GM19397 (cell line): ENCODE results near the gene CHRNA5.
"Not testable (repeated sequence)": the region's sequence is repeated elsewhere in the genome, so short reads cannot be mapped to it uniquely, and the experiment has no call there.

Source experiments
- ATAC-seq: cut with Tn5 transposase; IDR thresholded peaks from one replicate; pipeline ENCODE4 v1.9.1; 2021; ENCODE audit warnings: mild to moderate bottlenecking, moderate library complexity; ENCODE audit not compliant: unreplicated experiment

CHRNA5 gene

DNA sequence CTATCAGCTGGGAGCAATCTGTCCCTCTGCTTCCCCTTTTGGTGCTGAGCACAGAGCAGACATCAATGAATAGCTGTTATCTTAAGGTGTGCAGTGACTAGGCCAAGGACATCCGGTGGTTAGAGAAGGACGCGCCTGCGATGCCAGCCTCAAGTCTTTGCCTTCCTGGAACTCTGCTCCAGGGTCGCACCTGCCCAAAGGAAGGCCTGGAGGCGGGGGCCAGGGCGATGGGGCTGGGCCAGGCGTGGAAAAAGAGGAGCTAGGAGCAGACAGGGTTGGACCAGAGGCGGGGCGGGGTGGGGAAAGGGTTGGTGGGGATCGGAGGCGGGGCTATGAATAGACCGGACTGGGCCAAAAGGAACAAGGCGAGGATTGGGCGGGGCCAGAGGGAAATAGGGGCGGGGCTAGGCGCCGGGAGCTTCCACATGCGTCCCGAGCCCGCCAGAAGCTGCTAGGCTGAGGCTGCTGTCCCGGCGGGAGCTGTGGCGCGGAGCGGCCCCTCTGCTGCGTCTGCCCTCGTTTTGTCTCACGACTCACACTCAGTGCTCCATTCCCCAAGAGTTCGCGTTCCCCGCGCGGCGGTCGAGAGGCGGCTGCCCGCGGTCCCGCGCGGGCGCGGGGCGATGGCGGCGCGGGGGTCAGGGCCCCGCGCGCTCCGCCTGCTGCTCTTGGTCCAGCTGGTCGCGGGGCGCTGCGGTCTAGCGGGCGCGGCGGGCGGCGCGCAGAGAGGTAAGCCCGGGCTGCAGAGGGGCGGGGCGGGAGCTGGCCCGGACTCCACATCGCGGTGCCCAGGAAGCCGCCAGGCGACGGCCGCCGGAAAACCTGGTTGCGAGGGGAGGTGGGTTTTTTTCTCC, at the start of gene CHRNA5:
CHRNA5 (plus strand) TSS at position 424 of the 854 bp plus-strand sequence; CDS start at position 624, 200 bp downstream.
- peak; percentile 90 for ATAC-seq

DNA sequence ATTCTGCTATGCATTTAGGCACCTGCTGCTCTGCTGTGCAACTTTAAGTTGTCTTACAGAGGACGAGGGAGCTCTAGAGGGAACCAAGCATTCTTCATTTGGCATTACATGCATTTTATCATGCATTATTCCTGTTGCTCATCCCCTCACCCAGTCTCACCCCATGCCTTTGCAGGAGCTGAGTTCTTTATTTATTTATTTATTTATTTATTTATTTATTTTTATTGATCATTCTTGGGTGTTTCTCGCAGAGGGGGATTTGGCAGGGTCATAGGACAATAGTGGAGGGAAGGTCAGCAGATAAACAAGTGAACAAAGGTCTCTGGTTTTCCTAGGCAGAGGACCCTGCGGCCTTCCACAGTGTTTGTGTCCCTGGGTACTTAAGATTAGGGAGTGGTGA, 45.3 kb upstream of the CHRNA5 start:
- not testable (repeated sequence) for ATAC-seq

DNA sequence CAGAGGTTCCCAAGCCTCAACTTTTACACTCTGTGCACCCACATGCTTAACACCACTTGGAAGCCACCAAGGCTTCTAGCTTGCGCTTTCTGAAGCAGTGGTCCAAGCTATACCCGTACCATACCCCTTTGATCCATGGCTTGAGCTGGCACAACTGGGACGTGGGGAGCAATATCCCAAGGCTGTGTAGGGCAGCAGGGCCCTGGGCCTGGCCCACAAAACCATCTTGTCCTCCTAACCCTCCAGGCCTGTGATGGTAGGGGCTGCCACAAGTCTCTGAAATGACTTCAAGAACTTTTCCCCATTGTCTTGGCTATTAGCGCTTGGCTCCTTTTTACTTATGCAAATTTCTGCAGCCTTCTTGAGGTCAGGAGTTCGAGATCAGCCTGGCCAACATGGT, 41.1 kb upstream of the CHRNA5 start:
- ATAC-seq, result no peak

DNA sequence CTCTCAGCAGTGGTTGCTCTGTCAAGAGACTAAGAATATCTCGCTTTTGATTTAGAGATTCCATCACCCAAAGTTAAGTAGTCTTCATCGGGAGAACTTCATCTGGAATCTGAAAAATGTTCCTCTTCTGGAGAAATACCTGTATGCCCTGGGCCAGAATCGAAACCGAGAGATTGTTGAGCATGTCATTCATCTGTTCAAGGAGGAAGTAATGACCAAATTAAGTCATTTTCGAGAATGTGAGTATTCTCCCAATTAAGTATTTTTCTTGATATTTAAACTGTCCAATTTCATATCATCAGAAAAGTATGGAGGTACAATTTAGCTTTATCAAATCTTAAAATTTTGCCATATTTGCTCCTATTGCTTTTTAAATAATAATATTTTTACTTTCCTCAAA, 38.0 kb upstream of the CHRNA5 start:
- ATAC-seq, result no peak

DNA sequence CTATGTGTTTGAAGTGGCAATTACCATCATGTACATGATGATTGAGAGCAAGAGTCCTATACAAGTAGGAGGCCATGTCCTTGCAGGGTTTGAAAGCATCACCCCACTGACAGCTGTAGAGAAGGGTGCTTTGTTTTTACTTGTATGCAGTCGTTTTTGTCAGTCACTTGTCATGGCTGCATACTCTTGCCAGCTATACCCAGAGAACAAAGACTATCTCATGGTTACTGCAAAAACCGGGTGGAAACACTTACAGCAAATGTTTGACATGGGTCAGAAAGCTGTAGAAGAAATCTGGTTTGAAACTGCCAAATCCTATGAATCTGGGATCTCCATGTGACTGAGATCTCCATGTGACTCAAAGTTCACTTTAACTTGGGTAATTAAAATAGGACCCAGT, 32.0 kb upstream of the CHRNA5 start:
- no peak for ATAC-seq

DNA sequence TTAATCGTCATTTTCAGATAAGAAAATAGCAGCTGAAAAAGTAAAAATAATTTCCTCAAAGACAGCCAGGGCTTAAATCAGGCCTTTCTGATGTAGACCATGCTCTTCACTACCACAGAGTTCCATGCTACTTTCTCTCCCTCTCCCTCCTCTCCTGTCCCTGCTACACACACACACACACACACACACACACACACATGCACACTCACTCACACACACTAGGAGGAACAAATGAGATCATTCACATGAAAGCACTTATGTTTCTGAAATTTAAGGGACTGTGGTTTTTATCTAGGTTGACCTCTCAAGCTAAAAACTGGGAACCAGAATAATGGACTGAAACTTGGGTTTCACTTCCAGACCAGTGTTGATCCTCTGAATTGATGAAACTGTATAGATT, 29.2 kb upstream of the CHRNA5 start:
- no peak for ATAC-seq

DNA sequence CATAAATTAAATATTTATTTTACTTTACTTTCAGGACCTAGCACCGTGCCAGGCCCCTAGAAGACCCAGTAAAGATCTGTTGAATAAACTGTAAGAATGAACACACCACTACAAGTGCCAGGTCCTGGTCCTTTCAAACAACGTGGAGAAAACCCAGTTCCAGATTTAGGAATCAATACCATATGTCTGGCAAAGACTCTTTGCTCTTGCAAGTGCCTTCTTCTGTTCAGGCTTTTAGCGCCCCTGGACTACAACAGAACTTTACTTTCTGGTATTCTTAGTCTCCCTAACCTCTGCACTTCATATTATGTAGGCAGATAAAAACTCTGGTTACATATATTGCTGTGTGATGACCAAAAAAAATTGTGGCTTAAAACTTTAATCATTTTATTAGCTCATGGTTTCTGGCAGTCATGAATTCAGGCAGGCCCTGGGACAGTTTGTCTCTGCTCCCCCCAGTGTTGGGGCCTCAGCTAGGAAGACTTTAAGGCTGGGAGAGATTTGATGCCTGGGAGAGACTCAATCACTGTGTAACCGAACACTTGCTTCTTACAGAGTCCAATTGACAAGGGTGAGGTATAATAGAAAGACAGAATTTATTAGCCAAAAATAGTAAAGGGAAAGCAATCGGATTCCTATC, 27.9 kb upstream of the CHRNA5 start:
- ATAC-seq, result no peak

DNA sequence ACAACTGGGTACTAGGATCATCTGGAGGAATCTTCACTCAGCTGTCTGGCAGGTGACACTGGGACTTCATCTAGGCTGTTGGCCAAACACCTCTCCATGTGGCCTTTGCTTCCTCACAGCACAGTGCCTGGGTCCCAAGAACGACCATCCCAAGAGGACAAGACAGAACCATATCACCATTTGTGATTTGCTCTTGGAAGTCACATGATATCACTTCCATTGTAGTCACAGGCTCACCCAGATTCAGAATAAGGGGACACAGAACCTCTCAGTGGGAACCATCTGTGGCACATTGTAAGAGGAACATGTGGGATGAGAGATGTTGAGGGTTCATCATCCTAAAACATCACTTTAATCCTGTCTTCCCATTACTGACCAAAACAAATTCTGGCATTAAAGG, 27.0 kb upstream of the CHRNA5 start:
- no peak for ATAC-seq

DNA sequence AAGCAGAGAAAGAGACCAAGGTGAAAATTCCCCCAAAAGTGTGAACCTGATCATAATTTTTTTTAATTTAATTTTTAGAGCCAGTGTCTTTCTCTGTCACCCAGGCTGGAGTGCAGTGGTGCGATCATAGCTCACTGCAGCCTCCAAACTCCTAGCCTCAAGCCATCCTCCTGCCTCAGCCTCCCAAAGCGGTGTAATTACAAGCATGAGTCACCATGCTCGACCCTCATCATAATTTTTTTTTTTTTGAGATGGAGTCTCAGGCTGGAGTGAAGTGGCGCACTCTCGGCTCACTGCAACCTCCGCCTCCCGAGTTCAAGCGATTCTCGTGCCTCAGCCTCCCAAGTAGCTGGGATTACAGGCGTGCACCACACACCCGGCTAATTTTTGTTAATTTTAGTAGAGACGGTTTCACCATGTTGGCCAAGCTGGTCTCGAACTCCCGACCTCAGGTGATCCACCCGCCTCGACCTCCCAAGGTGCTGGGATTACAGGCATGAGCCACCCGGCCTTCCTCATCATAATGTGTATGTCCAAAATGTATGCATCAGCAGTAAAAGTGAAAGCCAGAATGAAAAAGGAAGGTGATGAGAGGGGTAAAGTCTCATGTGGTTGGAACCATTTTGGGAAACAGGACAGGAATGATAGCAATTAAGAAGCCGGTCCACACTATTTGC, 25.7 kb upstream of the CHRNA5 start:
- not testable (repeated sequence) for ATAC-seq

DNA sequence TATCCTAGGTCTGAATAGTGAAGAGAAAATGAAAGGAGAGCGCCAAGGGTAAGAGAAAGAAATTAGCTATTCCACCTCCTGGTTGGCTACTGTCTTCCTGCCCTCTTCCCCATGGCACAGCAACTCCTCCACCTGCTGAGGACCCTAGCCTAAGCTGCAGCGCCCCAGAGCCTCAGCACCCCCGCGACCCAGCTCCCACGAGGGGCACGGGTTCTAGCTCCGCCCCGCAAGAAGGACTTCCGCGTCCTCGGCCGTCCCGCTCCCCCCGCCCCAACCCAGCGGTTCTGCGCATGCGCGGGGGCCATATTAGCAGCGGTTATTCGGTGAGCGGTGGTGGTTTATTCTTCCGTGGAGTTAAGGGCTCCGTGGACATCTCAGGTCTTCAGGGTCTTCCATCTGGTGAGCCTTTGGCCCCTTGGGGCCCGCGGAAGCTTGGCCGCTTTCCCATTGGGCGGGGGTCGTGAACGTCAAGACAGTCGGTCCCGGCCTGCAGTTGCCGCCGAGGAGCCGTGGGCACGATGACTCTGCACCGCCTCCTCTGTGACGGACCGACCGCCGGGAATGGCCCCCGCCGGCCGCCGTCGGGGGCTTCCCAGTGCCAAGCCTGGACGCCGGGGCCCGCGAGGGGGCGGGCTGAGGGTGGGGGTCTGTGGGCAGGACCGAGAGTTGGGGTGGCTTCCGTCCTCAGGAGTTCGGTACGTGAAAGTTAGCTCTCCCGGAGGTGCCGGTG, 25.0 kb upstream of the CHRNA5 start, which contains the start of gene PSMA4:
PSMA4 (plus strand) TSS at position 304 of the 730 bp plus-strand sequence. CDS start 1,484 bp downstream, outside the sequence.
- ATAC-seq, result peak; percentile 87

DNA sequence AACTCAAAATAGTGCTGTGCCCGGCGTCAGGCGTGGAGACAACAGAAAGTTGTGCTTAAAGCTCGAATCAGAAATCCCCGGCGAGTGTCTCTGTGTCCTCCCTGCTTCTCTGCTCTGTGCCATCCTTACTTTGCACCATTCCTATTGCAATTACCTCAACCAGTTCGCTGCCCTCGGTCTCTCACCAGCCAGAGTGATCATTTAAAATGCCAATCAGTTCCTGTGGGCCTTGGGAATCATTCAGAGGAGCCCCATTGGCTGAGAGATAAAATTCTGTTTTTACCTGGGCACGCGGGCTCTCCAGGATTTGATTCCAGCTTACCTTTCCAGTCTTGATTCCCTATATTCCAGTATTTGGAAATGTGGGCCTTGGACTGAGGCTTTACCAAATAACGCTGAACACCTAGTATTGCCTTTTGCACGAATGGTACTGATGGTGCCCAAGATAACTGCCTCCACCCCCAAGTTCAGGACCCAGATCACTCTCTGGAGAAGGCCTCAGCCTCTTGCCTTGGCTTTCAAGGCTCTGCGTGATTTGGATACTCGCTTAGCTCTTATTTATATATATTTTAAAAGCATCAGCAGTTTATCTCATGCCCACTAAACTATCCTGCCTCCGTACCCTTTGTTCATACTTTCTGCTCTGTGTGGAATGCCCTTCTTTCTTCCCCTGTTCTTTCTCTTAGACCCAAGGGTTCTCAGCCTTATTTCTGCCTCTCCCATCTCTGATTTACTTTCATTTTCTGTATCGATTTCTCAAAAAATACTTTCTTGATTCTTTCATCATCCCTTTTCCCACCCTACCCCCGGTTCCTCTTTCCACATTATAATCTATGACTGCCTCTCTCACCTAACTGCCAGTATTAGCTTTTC, 24.2 kb upstream of the CHRNA5 start:
- ATAC-seq, result no peak

DNA sequence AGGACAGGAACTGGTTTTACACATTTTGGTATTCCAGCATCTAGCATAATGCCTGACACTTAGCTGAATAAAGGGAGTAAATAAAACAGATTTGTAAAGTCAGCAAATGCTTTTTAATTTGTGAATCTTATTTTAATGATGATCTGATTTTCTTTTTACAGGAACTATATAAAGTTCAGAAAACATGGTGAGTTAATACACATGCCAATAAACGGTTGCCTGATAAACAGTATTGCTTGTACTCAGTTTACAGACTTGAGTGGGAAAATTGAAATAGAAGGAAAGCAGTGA, 23.6 kb upstream of the CHRNA5 start:
- ATAC-seq, result no peak

DNA sequence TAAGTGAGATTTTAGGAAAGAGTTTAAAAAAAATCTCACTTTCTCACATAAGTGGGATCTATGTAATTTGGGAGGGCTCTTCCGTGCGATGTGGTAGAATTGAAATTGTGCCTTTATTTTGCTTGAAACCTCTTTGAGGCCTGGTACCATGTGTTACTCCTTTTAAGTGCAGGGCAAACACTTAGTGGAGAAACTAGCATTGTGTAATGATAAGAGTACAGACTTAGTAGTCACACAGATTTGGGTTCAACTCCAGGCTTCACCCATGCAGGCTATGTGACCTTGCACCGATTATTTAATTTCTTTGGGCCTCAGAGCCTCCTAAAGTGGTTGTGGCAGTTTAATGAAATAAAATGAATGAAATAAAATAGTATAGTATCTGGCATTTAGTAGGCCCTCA, 22.7 kb upstream of the CHRNA5 start:
- ATAC-seq, result no peak

DNA sequence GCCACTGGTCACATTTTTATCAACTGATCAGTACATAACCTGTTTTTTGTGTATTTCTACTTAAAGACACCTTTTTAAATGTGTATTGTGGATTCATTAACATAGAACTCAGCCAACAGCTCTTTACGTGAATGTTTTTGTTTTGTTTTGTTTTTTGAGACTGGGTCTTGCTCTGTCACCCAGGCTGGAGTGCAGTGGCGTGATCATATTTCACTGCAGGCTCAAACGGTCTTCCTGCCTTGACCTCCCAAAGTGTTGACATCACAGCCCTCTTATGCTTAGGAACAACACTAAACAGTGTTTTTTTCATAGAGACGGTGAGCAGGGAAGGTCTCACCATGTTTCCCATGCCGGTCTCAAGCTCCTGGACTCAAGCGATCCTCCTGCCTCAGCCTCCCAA, 15.1 kb upstream of the CHRNA5 start:
- no peak for ATAC-seq

DNA sequence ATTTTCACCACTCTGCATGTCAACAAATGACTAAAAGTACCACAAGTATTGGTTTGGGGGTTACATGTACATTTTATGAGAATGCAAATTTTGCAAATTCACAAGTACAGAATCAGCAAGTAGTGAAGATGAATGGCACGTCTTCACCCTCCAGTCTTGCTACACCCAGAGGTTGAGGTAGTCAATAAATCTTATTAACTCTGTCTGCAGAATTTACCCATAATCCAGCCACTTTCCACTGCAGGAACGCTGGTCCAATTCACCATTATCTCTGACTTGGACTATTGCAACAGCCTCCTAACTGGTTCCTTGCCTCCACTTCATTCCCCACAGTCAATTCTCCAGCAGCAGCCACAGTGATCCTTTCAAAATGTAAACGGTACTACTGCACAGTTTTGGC, 14.5 kb upstream of the CHRNA5 start:
- ATAC-seq, result no peak

DNA sequence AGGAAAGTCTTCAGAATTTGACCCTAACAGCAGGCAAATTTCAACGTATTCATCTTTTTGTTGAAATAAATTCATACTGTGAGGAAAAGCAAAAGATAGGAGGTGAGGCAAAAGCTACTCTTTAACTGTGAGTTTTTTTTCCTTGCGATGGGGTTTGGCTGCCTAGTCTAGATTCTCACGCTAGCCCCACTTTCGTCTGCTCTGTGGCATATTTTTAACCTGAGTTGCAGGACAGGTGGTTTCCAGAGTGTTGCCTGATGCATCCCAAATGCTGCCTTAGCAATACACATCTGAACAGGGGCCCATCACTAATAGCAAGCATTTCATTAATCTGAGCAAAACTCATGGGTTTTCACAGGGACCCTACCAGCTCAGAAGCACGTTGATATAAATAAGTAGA, 13.4 kb upstream of the CHRNA5 start:
- no peak for ATAC-seq

DNA sequence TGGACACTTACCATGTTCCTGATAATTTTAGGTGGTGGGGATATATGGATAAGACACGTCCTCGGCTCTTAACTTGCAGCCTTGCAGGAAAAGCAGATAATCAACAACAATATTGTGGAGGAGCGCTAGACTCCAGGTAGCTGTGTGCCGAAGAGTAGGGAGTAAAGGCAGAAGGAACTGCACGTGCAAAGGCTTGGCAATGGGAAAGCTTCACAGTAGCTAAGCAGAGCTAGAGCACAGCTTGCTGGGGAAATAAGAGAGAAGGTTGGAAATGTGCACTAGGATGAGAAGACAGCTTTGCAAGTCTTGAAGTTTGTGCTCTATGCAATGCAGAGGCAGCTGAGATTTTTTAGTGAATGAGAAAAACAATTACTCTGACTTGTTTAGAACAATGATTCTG, 12.7 kb upstream of the CHRNA5 start:
- ATAC-seq, result no peak

DNA sequence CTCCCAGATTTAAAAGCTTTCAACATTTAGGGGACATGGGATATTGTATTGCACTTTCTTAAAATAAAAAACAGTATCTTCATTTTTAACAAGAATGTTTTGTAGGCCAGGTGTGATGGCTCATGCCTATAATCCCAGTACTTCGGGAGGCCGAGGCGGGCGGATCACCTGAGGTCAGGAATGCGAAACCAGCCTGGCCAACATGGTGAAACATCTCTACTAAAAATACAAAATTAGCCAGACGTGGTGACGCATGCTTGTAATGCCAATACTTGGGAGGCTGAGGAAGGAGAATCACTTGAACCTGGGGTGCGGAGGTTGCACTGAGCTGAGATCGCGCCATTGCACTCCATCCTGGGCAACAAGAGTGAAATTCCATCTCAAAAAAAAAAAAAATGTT, 5.1 kb upstream of the CHRNA5 start:
- ATAC-seq, result not testable (repeated sequence)

DNA sequence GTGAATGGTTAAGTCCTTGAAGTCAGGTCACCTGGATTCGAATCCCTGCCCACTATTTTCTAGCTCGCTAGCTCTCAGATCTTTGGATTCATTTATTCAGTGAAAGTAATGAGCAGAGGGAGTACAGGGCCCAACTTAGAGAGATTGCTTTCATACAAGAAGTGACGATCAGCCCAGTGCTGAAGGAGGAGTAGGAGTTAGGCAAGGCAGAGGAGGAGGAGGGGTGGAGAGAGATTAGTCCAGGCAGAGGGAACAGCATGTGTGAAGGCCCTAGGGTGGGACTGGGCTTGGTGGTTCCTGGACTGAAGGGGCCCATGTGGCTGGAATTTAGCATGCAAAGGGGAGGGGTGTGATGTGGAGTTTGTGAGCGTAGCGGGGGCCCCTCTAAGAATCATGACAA, 3.8 kb upstream of the CHRNA5 start:
- no peak for ATAC-seq

DNA sequence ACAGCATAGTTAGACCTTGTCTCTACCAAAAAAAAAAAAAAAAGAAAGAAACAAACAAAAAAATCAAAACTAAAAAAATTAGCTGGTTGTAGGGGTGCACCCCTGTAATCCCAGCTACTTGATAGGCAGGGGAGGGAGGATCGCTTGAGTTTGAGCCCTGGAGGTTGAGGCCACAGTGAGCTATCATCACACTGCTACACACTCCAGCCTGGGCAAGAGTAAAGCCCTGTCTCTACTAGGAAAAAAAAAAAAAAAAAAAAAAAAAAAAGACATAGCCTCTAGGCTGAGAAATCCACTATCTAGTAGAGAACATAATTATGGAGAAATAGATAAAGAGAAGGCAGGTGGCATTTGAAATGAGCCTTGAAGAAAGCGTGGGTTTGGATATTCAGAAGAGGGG, 2.2 kb upstream of the CHRNA5 start:
- no peak for ATAC-seq
